DOHH2 (cell line): ENCODE results near the gene HTRA3.

Experiments
- H3F3A ChIP-seq: fragments of 200-600 bp; sonication (generic), shearing (Covaris generic); 2 replicates; pipeline ENCODE4 v1.6.0; 2016; ENCODE audit warnings: antibody characterized with exemption, mild to moderate bottlenecking; ENCODE audit not compliant: control insufficient read depth, insufficient read depth
- H3K27ac ChIP-seq: fragments of 200-600 bp; sonication (generic); 2 replicates; pipeline ENCODE4 v1.5.1; 2014; ENCODE audit warnings: low read depth, mild to moderate bottlenecking, low read length, moderate library complexity
- H3K27me3 ChIP-seq: fragments of 200-600 bp; sonication (generic); 2 replicates; pipeline ENCODE4 v1.6.1; 2014; ENCODE audit warnings: mild to moderate bottlenecking, low read length, mixed read lengths; ENCODE audit not compliant: control insufficient read depth
- H3K36me3 ChIP-seq: fragments of 200-600 bp; sonication (generic); 2 replicates; pipeline ENCODE4 v1.6.1; 2014; ENCODE audit warnings: mild to moderate bottlenecking, low read length, moderate library complexity, mixed read lengths; ENCODE audit not compliant: control insufficient read depth
- H3K4me1 ChIP-seq: fragments of 200-600 bp; sonication (generic); 2 replicates; pipeline ENCODE4 v1.6.1; 2014; ENCODE audit warnings: mild to moderate bottlenecking, low read length, mixed read lengths; ENCODE audit not compliant: control insufficient read depth
- H3K4me2 ChIP-seq: fragments of 200-600 bp; sonication (generic); 2 replicates; pipeline ENCODE4 v1.6.0; 2014; ENCODE audit warnings: mild to moderate bottlenecking, low read length, moderate library complexity
- H3K4me3 ChIP-seq: fragments of 200-600 bp; sonication (generic); 2 replicates; pipeline ENCODE4 v1.5.1; 2014; ENCODE audit warnings: mild to moderate bottlenecking, low read length, mixed read lengths
- H3K79me2 ChIP-seq: fragments of 200-600 bp; sonication (generic); 2 replicates; pipeline ENCODE4 v1.6.1; 2014; ENCODE audit warnings: mild to moderate bottlenecking, low read length, mixed read lengths; ENCODE audit not compliant: control insufficient read depth
- H3K9me2 ChIP-seq: fragments of 200-600 bp; sonication (generic); replicated peaks from 2 replicates; pipeline ENCODE4 v1.6.1; 2014; ENCODE audit warnings: mild to moderate bottlenecking, low read length, mixed read lengths; ENCODE audit not compliant: control insufficient read depth
- H3K9me3 ChIP-seq: fragments of 200-600 bp; sonication (generic); 2 replicates; pipeline ENCODE4 v1.6.1; 2014; ENCODE audit warnings: antibody characterized with exemption, low read length, mixed read lengths; ENCODE audit not compliant: control insufficient read depth, insufficient read depth
- H4K20me1 ChIP-seq: fragments of 200-600 bp; sonication (generic); 2 replicates; pipeline ENCODE4 v1.6.0; 2014; ENCODE audit warnings: low read depth, mild to moderate bottlenecking, antibody characterized with exemption, low read length, moderate library complexity; ENCODE audit not compliant: control insufficient read depth, insufficient read depth
- CTCF ChIP-seq: fragments of 200-600 bp; sonication (generic); IDR thresholded peaks from one replicate; pipeline ENCODE4 v1.5.1; 2014; ENCODE audit warnings: antibody characterized with exemption, mild to moderate bottlenecking, low read depth, low read length; ENCODE audit not compliant: poor library complexity, severe bottlenecking
- EZH2phosphoT487 ChIP-seq: fragments of 200-600 bp; sonication (generic); IDR thresholded peaks from 2 replicates; pipeline ENCODE4 v1.6.1; 2017; ENCODE audit warnings: borderline replicate concordance, mild to moderate bottlenecking, antibody characterized with exemption, low read length, moderate library complexity, mixed read lengths

Gene HTRA3

GRCh38 chr4:8321220-8321619 is 51.7 kb downstream of the HTRA3 start:
- no peaks in the 10 kb centered on the region for H3K9me3 ChIP-seq
- no peaks in the 10 kb centered on the region for H4K20me1 ChIP-seq
- H3K27me3 ChIP-seq = no peaks in the 10 kb centered on the region
- H3F3A ChIP-seq = no peaks in the 10 kb centered on the region
- no peak overlapping the region for H3K27ac ChIP-seq
- H3K4me1 ChIP-seq = peaks cover 23% of the 10 kb centered on the region
- TF ChIP-seq EZH2phosphoT487 (no peak), CTCF (no peak)
- H3K36me3 ChIP-seq = no peaks in the 10 kb centered on the region
- no peak overlapping the region for H3K4me2 ChIP-seq
- no peak overlapping the region for H3K4me3 ChIP-seq
- H3K79me2 ChIP-seq = no peaks in the 10 kb centered on the region
- H3K9me2 ChIP-seq = no peaks in the 10 kb centered on the region

DNA sequence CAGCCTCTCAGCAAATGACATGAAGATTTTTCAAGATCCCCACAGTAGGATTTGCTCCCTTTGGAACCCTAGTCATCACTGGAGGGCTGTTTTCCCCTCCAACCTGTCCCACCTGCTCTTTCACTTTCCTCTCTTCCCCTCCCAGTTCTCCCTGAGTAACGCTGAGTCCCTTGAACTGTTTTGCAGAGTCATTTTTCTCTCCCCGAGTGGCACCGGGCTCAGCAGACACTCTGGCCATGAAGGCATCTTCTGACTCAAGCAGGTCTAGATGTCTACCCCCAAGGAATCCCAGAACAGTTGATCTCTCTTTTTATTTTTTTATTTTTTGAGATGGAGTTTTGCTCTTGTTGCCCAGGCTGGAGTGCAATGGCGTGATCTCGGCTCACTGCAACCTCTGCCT is 52.2 kb downstream of the HTRA3 start:
- Histone ChIP-seq H3F3A (no peaks in the 10 kb centered on the region), H4K20me1 (no peaks in the 10 kb centered on the region), H3K9me2 (no peaks in the 10 kb centered on the region), H3K79me2 (no peaks in the 10 kb centered on the region), H3K4me3 (no peak overlapping the region), H3K4me2 (no peak overlapping the region), H3K4me1 (peaks cover 17% of the 10 kb centered on the region), H3K27ac (no peak overlapping the region), H3K27me3 (no peaks in the 10 kb centered on the region), H3K9me3 (no peaks in the 10 kb centered on the region), H3K36me3 (no peaks in the 10 kb centered on the region)
- no peak for TF ChIP-seq CTCF
- TF ChIP-seq EZH2phosphoT487 = no peak

DNA sequence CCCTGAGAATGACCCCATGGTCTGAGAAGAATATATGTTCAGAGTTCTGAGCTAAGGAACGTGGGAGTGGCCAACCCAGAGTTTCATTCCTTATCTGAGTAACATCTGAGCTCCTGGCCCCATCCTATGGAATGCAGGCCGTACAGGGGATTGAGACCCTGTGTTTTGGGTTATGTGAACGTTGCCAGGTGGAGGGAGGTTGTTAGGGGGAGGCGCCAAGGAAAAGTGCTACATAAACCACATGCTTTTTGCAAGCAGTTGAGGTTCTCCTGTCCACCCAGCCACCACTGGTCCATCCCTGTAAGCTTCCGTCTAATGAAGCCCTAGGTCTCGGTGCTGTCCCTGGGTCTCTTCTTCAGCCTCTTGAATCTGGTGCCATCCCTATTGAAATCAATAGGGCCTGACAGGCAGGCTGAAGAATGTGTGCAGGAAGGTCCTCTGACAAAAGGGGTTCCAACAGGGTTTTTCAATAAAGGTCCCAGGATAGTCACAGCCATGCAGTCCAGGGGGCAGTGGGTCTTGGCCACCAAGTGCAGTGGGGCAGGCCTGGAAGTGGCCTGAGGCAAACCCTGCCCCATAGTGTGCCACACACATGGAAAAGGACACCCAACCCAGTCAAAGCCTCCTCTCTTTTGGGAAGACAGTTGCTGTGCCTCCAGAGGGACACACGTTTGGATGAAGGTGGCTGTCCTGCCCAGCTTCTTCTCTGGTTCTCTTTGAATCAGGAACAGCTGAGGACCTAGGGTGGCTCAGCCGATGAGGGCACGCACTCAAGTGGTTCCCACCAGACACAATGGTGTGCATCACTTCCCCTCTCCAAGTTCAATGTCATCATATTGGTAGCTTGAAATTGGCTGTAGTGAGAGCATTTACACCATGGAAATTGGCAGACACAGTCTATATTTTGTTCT is 53.5 kb downstream of the HTRA3 start:
- Histone ChIP-seq H3K36me3 (no peaks in the 10 kb centered on the region), H3K27me3 (no peaks in the 10 kb centered on the region), H3K9me2 (no peaks in the 10 kb centered on the region), H3K4me3 (no peak overlapping the region), H3K4me2 (no peak overlapping the region), H4K20me1 (no peaks in the 10 kb centered on the region), H3K79me2 (no peaks in the 10 kb centered on the region), H3K27ac (no peak overlapping the region), H3K4me1 (peaks cover 5% of the 10 kb centered on the region; the same call in 1 of the 2 replicates), H3F3A (no peaks in the 10 kb centered on the region), H3K9me3 (no peaks in the 10 kb centered on the region)
- TF ChIP-seq EZH2phosphoT487 = no peak
- no peak for TF ChIP-seq CTCF
